Caco-2 (cell line): ENCODE data around the gene MUC13. TPM values are rescaled to one million over a fixed set of nuclear protein-coding genes. Genes with fewer than 3 reads are reported as not detected.

ENCODE experiments used
- BruUV-seq: library from RNA; stranded (reverse); fragments of 400-500 nt; replicated peaks from 2 replicates; lab custom pipeline; 2021; lab: Mats Ljungman, UMichigan
- CTCF ChIA-PET: fragments of 300-600 bp; sonication (Branson Sonifier 250); formaldehyde crosslinking; loops from one replicate; lab custom pipeline; 2022; ENCODE audit warnings: antibody characterized with exemption; lab: Charles Lee
- POLR2A ChIA-PET: fragments of 300-600 bp; sonication (Branson Sonifier 250); formaldehyde crosslinking; loops from one replicate; lab custom pipeline; 2022; ENCODE audit warnings: antibody characterized with exemption; lab: Charles Lee
- DNase-seq, 2 experiments: peaks; one replicate each; pipeline versions ENCODE4 v3.0.0 to v3.0.0-alpha.2; 2020 to 2022
- H3K27me3 ChIP-seq: replicated peaks from 2 replicates; pipeline ENCODE4 v1.6.0; 2011; ENCODE audit warnings: low read length; ENCODE audit not compliant: control insufficient read depth, insufficient read depth
- H3K36me3 ChIP-seq: 2 replicates; pipeline ENCODE4 v1.5.1; 2011; ENCODE audit warnings: low read length; ENCODE audit not compliant: control insufficient read depth, insufficient read depth
- H3K4me1 ChIP-seq: fragments of 250-450 bp; sonication (Bioruptor Pico); 2 replicates; pipeline ENCODE4 v1.5.1; 2020; ENCODE audit warnings: mild to moderate bottlenecking
- H3K4me3 ChIP-seq: 2 replicates; pipeline ENCODE4 v1.5.1; 2011; ENCODE audit warnings: low read depth, mild to moderate bottlenecking, control low read depth, low read length
- H3K9me3 ChIP-seq: fragments of 250-450 bp; sonication (Bioruptor Pico); 2 replicates; pipeline ENCODE4 v1.5.1; 2020; ENCODE audit warnings: mild to moderate bottlenecking, moderate library complexity
- H3K27ac Mint-ChIP-seq: one replicate; pipeline ENCODE4 v1.8.0; 2022; ENCODE audit warnings: mixed read lengths; ENCODE audit not compliant: unreplicated experiment
- H3K27me3 Mint-ChIP-seq: one replicate; pipeline ENCODE4 v1.8.0; 2022; ENCODE audit warnings: mixed read lengths; ENCODE audit not compliant: insufficient read depth, unreplicated experiment
- H3K36me3 Mint-ChIP-seq: one replicate; pipeline ENCODE4 v1.8.0; 2022; ENCODE audit warnings: mild to moderate bottlenecking, mixed read lengths; ENCODE audit not compliant: insufficient read depth, unreplicated experiment
- H3K4me1 Mint-ChIP-seq: one replicate; pipeline ENCODE4 v1.8.0; 2022; ENCODE audit warnings: low read depth, mixed read lengths; ENCODE audit not compliant: unreplicated experiment
- H3K4me3 Mint-ChIP-seq: one replicate; pipeline ENCODE4 v1.8.0; 2022; ENCODE audit warnings: mild to moderate bottlenecking, moderate library complexity, mixed read lengths; ENCODE audit not compliant: unreplicated experiment
- H3K9me3 Mint-ChIP-seq: one replicate; pipeline ENCODE4 v1.8.0; 2022; ENCODE audit warnings: mixed read lengths; ENCODE audit not compliant: unreplicated experiment
- CTCF ChIP-seq, 2 experiments: fragments of 200-600 bp in 1 of 2; IDR thresholded peaks; 1 replicate in 1 of 2; 2 replicates in 1 of 2; pipeline versions ENCODE4 v1.5.1 to v1.8.0; 2011 to 2022; ENCODE audit warnings: antibody characterized with exemption in 1 of 2, control low read depth in 1 of 2, inconsistent platforms in 1 of 2, low read depth in 1 of 2, low read length in 1 of 2, mild to moderate bottlenecking in 1 of 2, moderate library complexity in 1 of 2; ENCODE audit not compliant: insufficient read depth in 1 of 2, severe bottlenecking in 1 of 2, unreplicated experiment in 1 of 2
- intact Hi-C: fragments of 100-400 bp; cut with micrococcal nuclease; formaldehyde crosslinking; loops from one replicate; pipeline ENCODE4 v1.10.0; 2022; ENCODE audit not compliant: unreplicated experiment
- total RNA-seq: library from RNA; stranded (reverse); gene quantifications from 2 replicates; pipeline ENCODE4 v1.2.3, GENCODE V29; 2022

MUC13 gene
- total RNA-seq, 1 experiment from 2014 or later = 3.5 TPM

GRCh38 chr3:124916837-124917409 lies 17.6 kb downstream of the MUC13 start:
- Histone ChIP-seq H3K9me3 (no peaks in the 10 kb centered on the region), H3K4me1 (no peaks in the 10 kb centered on the region), H3K36me3 (no peaks in the 10 kb centered on the region), H3K27me3 (no peaks in the 10 kb centered on the region), H3K4me3 (no peak overlapping the region)
- POLR2A ChIA-PET = no interaction called here
- Mint-ChIP-seq H3K4me3 (no peak overlapping the region), H3K36me3 (no peaks in the 10 kb centered on the region), H3K27me3 (no peaks in the 10 kb centered on the region), H3K4me1 (peaks cover 7% of the 10 kb centered on the region), H3K9me3 (no peaks in the 10 kb centered on the region), H3K27ac (no peak overlapping the region)
- intact Hi-C loops = no loop called here
- BruUV-seq = no TSS peak
- CTCF ChIA-PET = no interaction called here
- no peak for TF ChIP-seq CTCF (IDR thresholded peaks at IDR 0.05; ENCODE audit: insufficient read depth in 1 of 2, low read depth in 1 of 2, low read length in 1 of 2, severe bottlenecking in 1 of 2, unreplicated experiment in 1 of 2)
- no peak for DNase-seq

GRCh38 chr3:124915254-124915653 lies 19.3 kb downstream of the MUC13 start:
- no peaks in the 10 kb centered on the region for H3K9me3 ChIP-seq
- DNase-seq = no peak
- H3K4me3 ChIP-seq = no peak overlapping the region
- no peaks in the 10 kb centered on the region for H3K4me1 ChIP-seq
- no TSS peak for BruUV-seq
- Mint-ChIP-seq H3K4me3 (no peak overlapping the region), H3K9me3 (no peaks in the 10 kb centered on the region), H3K4me1 (peaks cover 7% of the 10 kb centered on the region), H3K36me3 (no peaks in the 10 kb centered on the region), H3K27ac (no peak overlapping the region), H3K27me3 (no peaks in the 10 kb centered on the region)
- H3K36me3 ChIP-seq = no peaks in the 10 kb centered on the region
- TF ChIP-seq CTCF (IDR thresholded peaks at IDR 0.05; ENCODE audit: insufficient read depth in 1 of 2, low read depth in 1 of 2, low read length in 1 of 2, severe bottlenecking in 1 of 2, unreplicated experiment in 1 of 2) = no peak
- intact Hi-C loops = no loop called here
- ChIA-PET POLR2A (no interaction called here), CTCF (no interaction called here)
- no peaks in the 10 kb centered on the region for H3K27me3 ChIP-seq

GRCh38 chr3:124907957-124908356 lies 26.6 kb downstream of the MUC13 start:
- H3K27me3 ChIP-seq = no peaks in the 10 kb centered on the region
- H3K4me1 Mint-ChIP-seq = no peaks in the 10 kb centered on the region
- no peak overlapping the region for H3K4me3 ChIP-seq
- H3K4me3 Mint-ChIP-seq = no peak overlapping the region
- no TSS peak for BruUV-seq
- CTCF ChIA-PET = no interaction called here
- H3K4me1 ChIP-seq = no peaks in the 10 kb centered on the region
- no peaks in the 10 kb centered on the region for H3K9me3 Mint-ChIP-seq
- POLR2A ChIA-PET = no interaction called here
- no peaks in the 10 kb centered on the region for H3K27me3 Mint-ChIP-seq
- intact Hi-C loops = no loop called here
- no peak for TF ChIP-seq CTCF (IDR thresholded peaks at IDR 0.05; ENCODE audit: insufficient read depth in 1 of 2, low read depth in 1 of 2, low read length in 1 of 2, severe bottlenecking in 1 of 2, unreplicated experiment in 1 of 2)
- H3K36me3 Mint-ChIP-seq = no peaks in the 10 kb centered on the region
- no peak for DNase-seq
- no peaks in the 10 kb centered on the region for H3K9me3 ChIP-seq
- H3K36me3 ChIP-seq = no peaks in the 10 kb centered on the region
- no peak overlapping the region for H3K27ac Mint-ChIP-seq
